ENCODE data around the gene AK3.
"Not testable (repeated sequence)": the region's sequence is repeated elsewhere in the genome, so short reads cannot be mapped to it uniquely, and the experiment has no call there.

The AK3 gene

GRCh38 chr9:4662989-4663792, 77.8 kb downstream of the AK3 start:
- DNase-seq = no peak

DNA sequence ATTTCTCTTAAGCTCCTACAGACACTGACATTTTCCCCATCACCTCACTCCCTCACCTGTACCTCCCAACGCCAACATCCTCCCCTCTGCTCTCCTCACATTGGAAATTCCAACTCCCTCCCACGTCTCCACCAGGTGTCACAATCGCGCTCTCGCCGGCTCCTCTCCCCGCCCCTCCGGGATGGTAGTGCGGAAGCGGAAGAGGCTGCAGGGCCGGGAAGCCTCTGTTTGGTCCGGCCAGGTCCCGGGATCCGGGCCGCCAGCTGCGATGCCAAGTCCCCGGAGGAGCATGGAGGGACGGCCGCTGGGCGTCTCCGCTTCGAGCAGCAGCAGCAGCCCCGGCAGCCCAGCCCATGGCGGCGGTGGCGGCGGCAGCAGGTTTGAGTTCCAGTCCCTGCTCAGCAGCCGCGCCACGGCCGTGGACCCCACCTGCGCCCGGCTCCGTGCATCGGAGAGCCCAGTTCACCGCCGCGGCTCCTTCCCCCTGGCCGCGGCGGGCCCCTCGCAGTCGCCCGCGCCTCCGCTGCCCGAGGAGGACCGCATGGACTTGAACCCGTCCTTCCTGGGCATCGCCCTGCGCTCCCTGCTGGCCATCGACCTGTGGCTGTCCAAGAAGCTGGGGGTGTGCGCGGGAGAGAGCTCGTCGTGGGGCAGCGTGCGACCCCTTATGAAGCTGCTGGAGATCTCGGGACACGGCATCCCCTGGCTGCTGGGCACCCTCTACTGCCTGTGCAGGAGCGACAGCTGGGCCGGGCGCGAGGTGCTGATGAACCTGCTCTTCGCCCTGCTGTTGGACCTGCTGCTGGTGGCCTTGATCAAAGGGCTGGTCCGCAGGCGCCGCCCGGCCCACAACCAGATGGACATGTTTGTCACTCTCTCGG, 78.7 kb downstream of the AK3 start, which contains the start of gene PLPP6:
Gene PLPP6, plus strand, starts transcription at position 187 of the 881 bp plus-strand sequence. Its CDS starts 82 bp downstream, at position 269.
- peak; percentile 83 for DNase-seq

DNA sequence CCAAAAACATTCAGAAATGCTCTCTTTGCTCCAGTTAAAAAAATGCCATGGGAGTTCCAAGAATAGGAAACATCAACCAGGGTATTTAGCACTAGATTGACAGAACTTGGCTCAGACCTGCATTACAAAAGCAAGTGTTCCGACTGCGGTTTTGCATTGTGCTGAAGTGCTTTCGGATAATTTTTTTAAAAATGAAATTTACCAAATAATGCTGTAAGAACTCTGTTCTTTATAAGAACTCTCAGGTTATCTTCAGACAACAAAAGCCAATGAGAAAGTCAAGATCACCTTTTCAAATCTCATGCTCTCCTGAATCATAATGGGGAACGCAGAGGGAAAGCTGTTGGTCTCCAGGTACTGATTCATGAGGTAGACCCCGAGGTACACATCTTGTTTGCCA, 79.4 kb downstream of the AK3 start:
- peak; percentile 14 for DNase-seq

DNA sequence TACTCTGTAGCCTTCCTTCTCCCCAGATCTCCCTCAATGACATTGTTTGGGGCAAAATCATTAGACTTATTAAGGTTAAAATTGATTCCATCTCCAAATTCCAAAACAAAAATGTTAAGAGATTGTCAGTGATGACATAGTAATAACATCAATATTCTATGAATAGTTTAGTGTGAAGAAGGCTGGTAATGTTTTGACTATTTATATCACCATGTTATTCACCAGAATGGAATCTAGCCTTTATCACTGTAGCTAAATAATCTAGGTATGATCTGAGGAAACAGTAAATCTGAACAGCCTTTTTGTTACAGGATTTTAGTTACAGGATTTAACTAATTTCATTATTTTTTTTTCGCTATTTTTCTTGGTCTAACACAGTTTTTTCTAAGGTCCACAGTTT, 79.8 kb downstream of the AK3 start:
- no peak for DNase-seq

DNA sequence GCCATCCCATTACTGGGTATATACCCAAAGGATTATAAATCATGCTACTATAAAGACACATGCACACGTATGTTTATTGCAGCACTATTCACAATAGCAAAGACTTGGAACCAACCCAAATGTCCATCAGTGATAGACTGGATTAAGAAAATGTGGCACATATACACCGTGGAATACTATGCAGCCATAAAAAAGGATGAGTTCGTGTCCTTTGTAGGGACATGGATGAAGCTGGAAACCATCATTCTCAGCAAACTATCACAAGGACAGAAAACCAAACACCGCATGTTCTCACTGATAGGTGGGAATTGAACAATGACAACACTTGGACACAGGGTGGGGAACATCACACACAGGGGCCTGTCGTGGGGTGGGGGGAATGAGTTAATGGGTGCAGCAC, 80.3 kb downstream of the AK3 start:
- DNase-seq = not testable (repeated sequence)

Measured in CD4-positive, alpha-beta T cell treated with Interleukin-17A for 4 hours (primary cell).